ENCODE data around the gene GOLGA8O.
"Not testable (repeated sequence)": the region's sequence is repeated elsewhere in the genome, so short reads cannot be mapped to it uniquely, and the experiment has no call there.

GRCh38 chr15:32492768-32493167 is 37.3 kb upstream of the GOLGA8O start:
- TF ChIP-seq ZNF384 (IDR thresholded peaks at IDR 0.05); BHLHE40 (IDR thresholded peaks at IDR 0.05; ENCODE audit: borderline replicate concordance); TARDBP (IDR thresholded peaks at IDR 0.05): not testable (repeated sequence)

Data from HEK293T (cell line).